Measurements from ENCODE around the gene ANXA2.

Gene ANXA2

DNA sequence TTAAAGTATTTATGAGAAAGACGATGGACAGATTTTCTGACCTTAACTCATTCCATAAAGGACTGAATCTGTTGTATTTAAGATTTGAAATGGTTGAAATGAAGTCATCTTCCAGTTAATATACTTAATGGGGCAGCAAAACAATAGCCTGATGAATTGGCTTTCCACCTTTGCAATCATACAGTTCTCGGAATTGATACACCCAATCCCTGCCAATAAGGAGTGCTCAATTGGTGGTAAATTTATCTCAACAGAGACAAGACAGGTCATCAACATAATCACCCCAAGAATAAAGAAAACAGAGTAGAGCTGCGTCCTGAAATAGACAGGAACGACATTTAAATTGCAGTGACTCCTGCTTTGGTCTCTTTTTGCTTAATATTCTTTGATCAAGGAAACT lies 11.2 kb downstream of the ANXA2 start:
- no peak for DNase-seq

DNA sequence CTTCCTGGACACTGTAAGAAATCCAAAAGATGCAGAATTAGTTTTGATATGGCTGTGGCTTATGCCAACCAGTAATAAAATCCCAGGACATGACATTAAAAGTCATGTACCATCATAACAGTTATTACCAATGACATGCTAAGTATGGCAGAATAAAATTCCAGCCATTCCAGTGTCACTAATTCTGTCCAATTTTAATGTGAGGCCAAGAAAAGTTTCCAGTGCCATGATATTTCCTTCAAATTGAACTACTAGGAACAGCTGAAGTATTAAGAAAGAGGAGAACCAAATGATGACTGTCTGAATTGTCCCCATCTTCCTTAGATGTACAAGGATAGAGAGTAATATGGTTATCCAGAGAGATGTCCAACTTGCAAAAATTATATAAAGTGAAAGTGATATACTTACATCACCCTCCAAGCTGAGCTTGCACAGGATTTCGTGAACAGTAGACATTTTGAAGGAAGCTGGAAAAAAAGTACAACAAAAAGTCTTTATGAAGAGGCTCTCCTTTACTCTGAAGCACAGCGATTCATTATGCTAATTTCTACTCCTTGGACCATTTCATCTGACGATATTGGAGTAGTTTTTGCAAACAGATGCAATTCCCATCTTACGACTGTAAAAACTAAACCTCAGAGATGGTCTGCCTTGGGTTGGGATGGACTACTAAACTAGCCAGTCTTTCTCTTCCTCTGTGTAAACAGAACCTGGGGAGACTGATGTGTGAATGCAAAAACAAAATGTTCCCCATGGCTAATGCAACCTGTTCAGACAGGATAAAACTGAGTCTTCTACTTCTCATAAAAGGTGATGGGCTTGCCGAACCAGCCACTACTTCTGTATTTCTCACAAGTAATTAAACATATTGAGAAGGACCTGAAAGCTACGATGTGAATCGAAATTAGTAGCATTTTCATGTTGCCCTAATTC lies 11.9 kb downstream of the ANXA2 start:
- DNase-seq, result no peak

DNA sequence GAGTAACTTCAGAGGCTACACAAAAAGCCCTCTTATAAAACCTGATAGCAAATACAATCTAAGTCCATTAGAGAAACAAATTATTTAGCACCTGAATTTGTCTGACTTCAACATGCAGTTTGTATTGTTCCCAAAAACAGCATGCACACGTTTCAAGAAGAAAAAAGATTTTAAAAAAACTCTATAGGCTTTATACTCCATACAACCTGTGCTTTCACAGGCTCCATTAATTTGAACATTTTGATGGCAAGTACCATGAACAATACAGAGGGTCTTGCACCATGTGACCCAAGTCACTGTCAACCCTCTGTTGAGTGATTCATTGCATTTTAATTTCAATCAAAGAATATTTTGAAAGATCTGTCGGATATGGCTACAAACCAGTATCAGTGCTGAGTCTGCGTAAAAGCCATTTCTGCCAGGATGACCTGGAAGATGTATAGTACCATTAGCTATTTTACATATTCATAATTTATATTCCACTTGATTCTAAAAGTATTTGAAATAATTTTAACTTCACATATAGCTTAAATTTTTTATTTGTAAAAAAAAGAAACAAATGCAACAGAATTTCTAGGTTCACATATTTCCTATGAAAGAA lies 13.2 kb downstream of the ANXA2 start:
- no peak for DNase-seq

DNA sequence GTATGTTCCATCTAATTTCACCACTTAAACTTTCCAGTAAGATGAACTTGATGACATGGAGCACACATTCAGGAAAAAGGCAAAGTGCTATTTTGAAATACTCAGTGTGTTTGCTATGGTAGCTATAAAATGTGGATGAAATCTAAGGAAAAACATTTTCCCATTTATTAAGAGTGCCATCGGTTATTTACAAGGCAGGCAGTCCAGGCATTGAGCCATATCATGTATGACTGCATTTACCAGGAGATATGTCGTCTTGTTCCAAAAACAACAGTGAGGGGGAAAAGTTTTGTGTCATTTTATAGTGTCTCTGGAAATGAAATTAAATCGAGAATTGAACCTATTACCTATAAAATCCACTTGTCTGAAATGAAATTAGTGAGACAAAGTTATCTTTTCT lies 13.7 kb downstream of the ANXA2 start:
- DNase-seq, result no peak

DNA sequence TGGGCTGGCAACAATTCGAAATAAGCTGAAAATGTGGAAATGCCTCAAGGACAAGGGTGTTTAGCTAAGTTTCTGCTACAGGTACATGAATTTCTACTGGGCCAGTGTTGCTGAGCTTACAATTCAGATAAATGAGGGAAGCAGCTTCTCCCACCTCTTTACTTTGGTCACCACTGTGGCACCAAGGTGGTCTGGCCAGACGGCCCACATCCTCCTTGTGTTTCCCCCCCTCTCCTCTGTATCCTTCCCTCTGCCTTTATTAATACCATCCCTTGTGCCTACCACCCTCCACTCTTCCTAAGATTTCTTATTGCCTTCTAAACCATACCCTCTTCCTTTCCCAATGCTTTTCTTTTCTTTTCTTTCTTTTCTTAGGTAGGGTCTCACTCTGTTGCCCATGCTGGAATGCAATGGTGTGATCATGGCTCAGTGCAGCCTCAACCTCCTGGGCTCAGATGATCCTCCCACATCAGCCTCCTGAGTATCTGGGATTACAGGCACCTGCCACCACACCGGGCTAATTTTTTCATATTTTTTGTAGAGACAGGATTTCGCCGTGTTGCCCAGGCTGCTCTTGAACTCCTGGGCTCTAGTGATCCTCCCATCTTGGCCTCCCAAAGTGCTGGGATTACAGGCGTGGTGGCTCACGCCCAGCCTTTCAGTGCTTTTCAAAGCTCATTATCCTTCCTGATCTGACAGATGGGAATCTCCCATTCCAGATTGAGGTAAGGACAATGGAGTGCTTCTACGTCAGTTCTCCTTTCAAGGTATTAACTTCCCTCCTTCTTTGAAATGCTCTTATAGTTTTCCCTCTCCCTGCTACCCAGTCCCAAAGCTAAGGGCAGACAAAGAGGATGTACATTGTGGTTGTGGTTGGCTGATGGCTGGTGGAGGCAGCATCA lies 14.8 kb downstream of the ANXA2 start:
- DNase-seq, result no peak

GRCh38 chr15:60381148-60381788 lies 16.5 kb downstream of the ANXA2 start:
- DNase-seq, result no peak

DNA sequence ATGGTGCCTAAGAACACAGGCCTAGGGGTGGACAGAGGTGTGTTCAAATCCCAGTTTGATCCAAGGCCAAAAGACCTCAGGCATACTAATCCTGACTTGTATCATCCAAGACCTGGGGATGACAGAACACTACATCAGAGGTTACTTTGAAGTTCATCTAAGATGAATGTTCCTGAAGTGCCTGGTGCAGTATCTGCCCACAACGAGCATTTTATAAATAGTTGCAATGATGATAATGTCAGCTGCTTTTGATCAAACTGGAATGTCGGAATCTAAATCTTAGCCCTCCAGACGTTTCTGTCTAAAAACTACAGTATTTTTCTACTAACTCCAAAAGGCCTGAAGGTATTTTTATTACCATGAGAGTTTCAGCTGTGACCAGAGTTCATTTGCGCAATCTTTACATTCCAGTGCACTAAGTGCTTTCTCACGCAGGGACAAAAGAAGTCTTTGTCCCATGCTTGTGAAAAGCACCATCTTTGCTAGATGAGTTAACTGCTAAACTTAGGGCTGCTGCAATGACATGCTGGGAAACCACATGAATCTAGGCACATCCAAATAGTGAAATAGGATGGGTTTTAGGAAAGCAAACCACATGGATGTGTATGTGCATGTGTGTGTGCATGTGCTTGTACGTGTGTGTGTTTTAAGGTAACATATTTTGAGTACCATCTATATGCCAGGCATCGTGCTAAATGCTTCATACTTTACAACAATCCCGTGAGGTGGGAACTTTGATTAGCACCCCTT lies 18.1 kb downstream of the ANXA2 start:
- DNase-seq, result no peak

GRCh38 chr15:60379185-60379524 lies 18.6 kb downstream of the ANXA2 start:
- DNase-seq, result no peak

GRCh38 chr15:60376677-60377095 lies 21.1 kb downstream of the ANXA2 start:
- no peak for DNase-seq

- DNase-seq, result no peak
Measured at GRCh38 chr15:60375306-60375705, 22.5 kb downstream of the ANXA2 start.

- DNase-seq, result no peak
Measured at GRCh38 chr15:60374628-60375081, 23.1 kb downstream of the ANXA2 start.

- no peak for DNase-seq
Measured at GRCh38 chr15:60374209-60374608, 23.6 kb downstream of the ANXA2 start.

- no peak for DNase-seq
Measured at GRCh38 chr15:60373745-60374144, 24.0 kb downstream of the ANXA2 start.

- DNase-seq, result no peak
Measured at GRCh38 chr15:60373327-60373726, 24.5 kb downstream of the ANXA2 start.

DNA sequence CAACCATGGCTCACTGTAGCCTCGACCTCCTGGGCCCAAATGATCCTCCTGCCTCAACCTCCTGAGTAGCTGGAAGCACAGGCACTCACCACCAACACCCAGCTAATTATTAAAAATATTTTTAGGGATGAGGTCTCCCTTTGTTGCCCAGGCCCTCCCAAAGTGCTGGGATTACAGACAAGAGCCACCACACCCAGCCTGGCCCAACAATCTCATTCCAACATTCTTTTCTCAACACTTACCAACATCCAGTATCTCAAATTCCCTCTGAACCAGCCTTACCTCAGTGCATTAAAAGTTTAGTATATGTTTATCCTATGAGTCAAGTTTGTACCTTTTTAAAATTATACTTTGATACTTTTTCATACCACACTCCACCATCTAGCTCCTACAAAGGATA lies 25.0 kb downstream of the ANXA2 start:
- no peak for DNase-seq

DNA sequence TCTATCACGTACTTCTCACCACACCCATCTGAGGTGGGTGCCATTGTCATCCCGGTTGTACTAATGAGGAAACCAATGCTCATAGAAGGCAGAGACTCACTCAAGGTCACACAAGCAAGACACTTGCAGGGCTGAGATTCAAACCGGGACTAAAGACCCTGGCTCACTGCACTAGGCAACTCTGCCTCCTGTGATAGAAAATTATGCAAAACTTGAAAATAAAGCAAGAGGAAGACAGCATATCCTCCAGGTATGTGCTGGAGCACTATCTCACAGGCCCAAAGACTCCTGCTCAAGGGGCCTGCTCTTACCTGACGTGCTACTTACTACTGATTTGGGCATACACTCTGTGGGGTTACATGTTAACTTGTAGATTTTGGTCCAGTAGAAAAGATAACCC lies 25.6 kb downstream of the ANXA2 start:
- no peak for DNase-seq

- DNase-seq, result no peak
Measured at GRCh38 chr15:60371175-60372051, 26.4 kb downstream of the ANXA2 start.

DNA sequence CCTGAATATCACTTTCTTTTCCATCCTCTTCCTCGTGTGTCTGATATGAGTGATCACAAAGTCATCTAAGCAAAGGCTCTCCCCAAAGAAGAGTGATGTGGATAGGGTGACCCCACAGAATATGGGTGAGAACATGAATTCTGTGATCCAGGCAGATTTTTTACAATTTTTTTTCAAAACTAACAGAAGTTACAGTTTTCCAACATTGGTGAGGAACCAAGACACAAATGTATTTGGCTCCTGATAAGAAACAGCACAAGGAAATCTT lies 27.0 kb downstream of the ANXA2 start:
- DNase-seq, result no peak

DNA sequence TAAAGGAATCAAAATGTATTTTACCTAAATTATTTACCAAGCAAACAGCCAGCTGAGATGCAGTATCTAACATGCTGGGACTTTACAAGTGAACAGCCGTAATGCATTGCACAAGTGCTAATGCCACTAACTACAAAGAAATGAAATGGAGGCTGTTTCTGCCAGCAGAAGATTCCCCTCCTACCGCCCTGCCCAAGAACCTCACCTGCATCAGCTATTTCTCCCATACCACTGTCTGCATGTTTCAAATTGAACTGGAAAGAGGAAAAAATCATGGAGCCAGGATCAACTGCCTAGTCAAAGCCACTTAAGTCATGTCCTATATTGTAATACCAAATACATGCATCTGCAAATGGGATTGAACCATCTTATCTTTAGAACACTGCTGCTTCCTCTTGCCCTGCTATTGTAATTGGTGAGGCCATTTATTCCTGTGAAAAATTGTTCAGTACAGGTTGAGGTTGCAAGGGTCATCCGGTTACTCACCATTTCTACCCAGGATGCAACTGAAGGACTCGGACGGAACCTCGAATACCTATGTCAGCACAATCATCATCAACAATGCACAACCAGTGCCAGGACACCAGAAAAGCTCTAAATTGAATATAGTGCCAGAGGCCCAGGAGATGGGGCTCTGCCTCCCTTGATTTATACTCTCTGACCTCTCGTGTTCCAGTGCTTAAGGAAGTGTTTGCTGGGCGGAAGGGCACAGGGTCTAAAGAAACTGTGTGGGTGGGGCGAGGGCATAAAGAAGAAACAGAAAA lies 27.5 kb downstream of the ANXA2 start:
- DNase-seq, result no peak

- no peak for DNase-seq
Measured at GRCh38 chr15:60369696-60370095, 28.1 kb downstream of the ANXA2 start.

DNA sequence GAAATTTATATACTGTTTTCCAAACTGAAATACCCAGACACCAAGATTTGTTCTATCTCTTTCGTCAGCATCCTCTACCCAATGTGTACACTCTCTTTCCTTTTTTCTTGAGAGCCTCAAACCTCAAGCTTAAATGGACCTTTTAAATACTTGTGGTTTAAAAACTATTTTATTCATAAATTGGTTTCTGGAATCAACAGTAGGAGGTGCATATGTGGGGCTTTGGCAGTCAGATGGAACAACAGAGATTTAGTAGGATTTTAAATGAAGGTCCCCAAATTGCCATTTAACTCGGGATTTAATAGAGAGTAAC lies 33.2 kb downstream of the ANXA2 start:
- DNase-seq, result no peak
